ENCODE measurements around the gene TRIM46. TPM values are rescaled to one million over a fixed set of nuclear protein-coding genes. Genes with fewer than 3 reads are reported as not detected.

TRIM46 gene
- total RNA-seq, 1 experiment from 2014 or later: 3.8 TPM

DNA sequence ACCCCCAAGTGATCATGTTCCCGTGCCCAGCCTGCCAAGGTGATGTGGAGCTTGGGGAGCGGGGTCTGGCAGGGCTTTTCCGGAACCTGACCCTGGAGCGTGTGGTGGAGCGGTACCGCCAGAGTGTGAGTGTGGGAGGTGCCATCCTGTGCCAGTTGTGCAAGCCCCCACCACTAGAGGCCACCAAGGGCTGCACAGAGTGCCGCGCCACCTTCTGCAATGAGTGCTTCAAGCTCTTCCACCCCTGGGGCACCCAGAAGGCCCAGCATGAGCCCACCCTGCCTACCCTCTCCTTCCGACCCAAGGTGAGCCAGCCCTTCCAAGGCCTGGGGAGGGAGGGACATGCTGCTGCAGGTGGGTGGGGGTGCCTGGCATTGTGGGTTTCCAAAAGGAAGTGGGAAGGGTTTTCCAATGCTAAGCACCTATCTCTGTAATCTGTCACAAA, 2.3 kb downstream of the TRIM46 start:
- intact Hi-C loops (cut with micrococcal nuclease): loop anchor here (2.0 to 10.0 kb wide), 2 partner anchors 149 to 417 kb away; partner anchors contain the start of gene RUSC1
- POLR2A ChIA-PET: interaction anchor here (1.0 to 2.5 kb wide), 3 partner anchors 18 to 66 kb away, joined by 3 to 15 read pairs (median 4); a partner anchor contains a TSS
- no peak overlapping the region for H3K9ac ChIP-seq (ENCODE audit: low read length)

More for the DNA sequence above, 2.3 kb downstream of the TRIM46 start:
- Histone ChIP-seq H3K4me2 (ENCODE audit: low read length) (no peak overlapping the region), H2AFZ (ENCODE audit: low read depth, low read length, poor library complexity, severe bottlenecking) (no peak overlapping the region), H4K20me1 (ENCODE audit: insufficient read depth) (no peaks in the 10 kb centered on the region), H3K36me3 (ENCODE audit: control insufficient read depth in 1 of 2, insufficient read depth in 2 of 2, low read length in 2 of 2) (no peaks in the 10 kb centered on the region; a peak in 1 of 4 replicates), H3K27me3 (ENCODE audit: insufficient read depth, low read length) (no peaks in the 10 kb centered on the region), H3K79me2 (ENCODE audit: insufficient read depth, low read length) (peaks cover 21% of the 10 kb centered on the region), H3K9me2 (ENCODE audit: insufficient read depth) (no peaks in the 10 kb centered on the region), H3K4me1 (ENCODE audit: control insufficient read depth in 1 of 2, insufficient read depth in 2 of 2, low read length in 2 of 2) (peaks cover 7 to 42% of the 10 kb centered on the region in 2 experiments; a peak in 3 of 4 replicates), H3K4me3 (replicated peaks in 1 of 2; ENCODE audit: low read depth in 1 of 2, low read length in 2 of 2) (no peak overlapping the region), H3K9me3 (ENCODE audit: control insufficient read depth in 1 of 2, insufficient read depth in 1 of 2, low read depth in 1 of 2, low read length in 2 of 2) (no peaks in the 10 kb centered on the region), H3K27ac (ENCODE audit: low read depth, low read length) (peak overlapping the region; percentile 11; the same call in 1 of the 2 replicates)
- CTCF ChIA-PET: interaction anchor here (1.0 to 4.6 kb wide), 5 partner anchors 18 to 149 kb away, joined by 3 to 71 read pairs (median 5); no protein-coding TSS in a partner anchor
- no peak for ATAC-seq
- no TSS peak for BruUV-seq (replicated peaks)
- no peak for DNase-seq (ENCODE audit: low read depth, low spot score)
- RAD21 ChIA-PET (ENCODE audit: low non-redundant PET in 1 of 2, low total read pairs in 2 of 2, uncharacterized antibody in 2 of 2, unreplicated experiment in 2 of 2): interaction anchor here in 1 of 2 experiments (0.5 kb wide), 1 partner anchor 17 kb away, joined by 3 read pairs; no protein-coding TSS in a partner anchor
- TF ChIP-seq EZH2 (IDR thresholded peaks at IDR 0.05): no peak
- TF ChIP-seq SRF (IDR thresholded peaks at IDR 0.05; ENCODE audit: low read depth): no peak
- no peak for TF ChIP-seq ELF1 (IDR thresholded peaks at IDR 0.05; ENCODE audit: borderline replicate concordance, low read depth)
- no peak for TF ChIP-seq FOSL1 (IDR thresholded peaks at IDR 0.05; ENCODE audit: low read depth)
- TF ChIP-seq, protein P1, sequence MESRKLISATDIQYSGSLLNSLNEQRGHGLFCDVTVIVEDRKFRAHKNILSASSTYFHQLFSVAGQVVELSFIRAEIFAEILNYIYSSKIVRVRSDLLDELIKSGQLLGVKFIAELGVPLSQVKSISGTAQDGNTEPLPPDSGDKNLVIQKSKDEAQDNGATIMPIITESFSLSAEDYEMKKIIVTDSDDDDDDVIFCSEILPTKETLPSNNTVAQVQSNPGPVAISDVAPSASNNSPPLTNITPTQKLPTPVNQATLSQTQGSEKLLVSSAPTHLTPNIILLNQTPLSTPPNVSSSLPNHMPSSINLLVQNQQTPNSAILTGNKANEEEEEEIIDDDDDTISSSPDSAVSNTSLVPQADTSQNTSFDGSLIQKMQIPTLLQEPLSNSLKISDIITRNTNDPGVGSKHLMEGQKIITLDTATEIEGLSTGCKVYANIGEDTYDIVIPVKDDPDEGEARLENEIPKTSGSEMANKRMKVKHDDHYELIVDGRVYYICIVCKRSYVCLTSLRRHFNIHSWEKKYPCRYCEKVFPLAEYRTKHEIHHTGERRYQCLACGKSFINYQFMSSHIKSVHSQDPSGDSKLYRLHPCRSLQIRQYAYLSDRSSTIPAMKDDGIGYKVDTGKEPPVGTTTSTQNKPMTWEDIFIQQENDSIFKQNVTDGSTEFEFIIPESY (IDR thresholded peaks at IDR 0.05; ENCODE audit: extremely low read depth, insufficient replicate concordance, low read length): no peak
- TF ChIP-seq CEBPB (IDR thresholded peaks at IDR 0.05; ENCODE audit: low read depth): no peak
- TF ChIP-seq TCF7L2 (IDR thresholded peaks at IDR 0.05; ENCODE audit: borderline replicate concordance, extremely low read depth, insufficient read depth, insufficient read length): no peak
- TF ChIP-seq, protein P2, sequence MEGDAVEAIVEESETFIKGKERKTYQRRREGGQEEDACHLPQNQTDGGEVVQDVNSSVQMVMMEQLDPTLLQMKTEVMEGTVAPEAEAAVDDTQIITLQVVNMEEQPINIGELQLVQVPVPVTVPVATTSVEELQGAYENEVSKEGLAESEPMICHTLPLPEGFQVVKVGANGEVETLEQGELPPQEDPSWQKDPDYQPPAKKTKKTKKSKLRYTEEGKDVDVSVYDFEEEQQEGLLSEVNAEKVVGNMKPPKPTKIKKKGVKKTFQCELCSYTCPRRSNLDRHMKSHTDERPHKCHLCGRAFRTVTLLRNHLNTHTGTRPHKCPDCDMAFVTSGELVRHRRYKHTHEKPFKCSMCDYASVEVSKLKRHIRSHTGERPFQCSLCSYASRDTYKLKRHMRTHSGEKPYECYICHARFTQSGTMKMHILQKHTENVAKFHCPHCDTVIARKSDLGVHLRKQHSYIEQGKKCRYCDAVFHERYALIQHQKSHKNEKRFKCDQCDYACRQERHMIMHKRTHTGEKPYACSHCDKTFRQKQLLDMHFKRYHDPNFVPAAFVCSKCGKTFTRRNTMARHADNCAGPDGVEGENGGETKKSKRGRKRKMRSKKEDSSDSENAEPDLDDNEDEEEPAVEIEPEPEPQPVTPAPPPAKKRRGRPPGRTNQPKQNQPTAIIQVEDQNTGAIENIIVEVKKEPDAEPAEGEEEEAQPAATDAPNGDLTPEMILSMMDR (IDR thresholded peaks at IDR 0.05 in 2 of 3, conservative IDR thresholded peaks at IDR 0.05 in 1 of 3; ENCODE audit: borderline replicate concordance in 1 of 3, insufficient read depth in 1 of 3, low read depth in 2 of 3, low read length in 2 of 3): peak in 2 of 3 experiments; percentile 18; a peak in 2 of 6 replicates
